ENCODE data around the gene PAK1.

DNA sequence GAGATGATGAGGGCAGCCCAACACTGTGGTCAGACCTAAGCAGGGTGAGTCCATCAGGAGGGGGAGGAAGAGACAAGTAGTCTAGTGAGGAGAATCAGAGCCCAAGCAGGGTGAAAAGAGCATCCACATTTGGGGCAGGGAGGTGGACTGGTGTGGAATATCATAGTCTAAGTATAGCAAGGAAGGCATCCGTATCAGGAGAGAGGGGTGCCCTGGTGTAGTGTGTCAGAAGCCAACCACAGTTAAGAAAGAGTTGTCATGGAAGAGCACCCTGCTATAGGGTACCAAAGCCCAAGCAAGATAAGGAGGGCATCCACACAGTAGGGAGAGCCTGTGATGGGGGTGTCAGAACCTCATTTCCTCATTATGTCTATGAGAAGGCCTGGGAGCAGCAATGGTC is 45.3 kb downstream of the PAK1 start:
- TF ChIP-seq, protein P1, sequence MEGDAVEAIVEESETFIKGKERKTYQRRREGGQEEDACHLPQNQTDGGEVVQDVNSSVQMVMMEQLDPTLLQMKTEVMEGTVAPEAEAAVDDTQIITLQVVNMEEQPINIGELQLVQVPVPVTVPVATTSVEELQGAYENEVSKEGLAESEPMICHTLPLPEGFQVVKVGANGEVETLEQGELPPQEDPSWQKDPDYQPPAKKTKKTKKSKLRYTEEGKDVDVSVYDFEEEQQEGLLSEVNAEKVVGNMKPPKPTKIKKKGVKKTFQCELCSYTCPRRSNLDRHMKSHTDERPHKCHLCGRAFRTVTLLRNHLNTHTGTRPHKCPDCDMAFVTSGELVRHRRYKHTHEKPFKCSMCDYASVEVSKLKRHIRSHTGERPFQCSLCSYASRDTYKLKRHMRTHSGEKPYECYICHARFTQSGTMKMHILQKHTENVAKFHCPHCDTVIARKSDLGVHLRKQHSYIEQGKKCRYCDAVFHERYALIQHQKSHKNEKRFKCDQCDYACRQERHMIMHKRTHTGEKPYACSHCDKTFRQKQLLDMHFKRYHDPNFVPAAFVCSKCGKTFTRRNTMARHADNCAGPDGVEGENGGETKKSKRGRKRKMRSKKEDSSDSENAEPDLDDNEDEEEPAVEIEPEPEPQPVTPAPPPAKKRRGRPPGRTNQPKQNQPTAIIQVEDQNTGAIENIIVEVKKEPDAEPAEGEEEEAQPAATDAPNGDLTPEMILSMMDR (IDR thresholded peaks at IDR 0.05; ENCODE audit: extremely low read depth in 1 of 2, insufficient read depth in 1 of 2, low read depth in 1 of 2, low read length in 2 of 2): no peak
- TF ChIP-seq, protein P2, sequence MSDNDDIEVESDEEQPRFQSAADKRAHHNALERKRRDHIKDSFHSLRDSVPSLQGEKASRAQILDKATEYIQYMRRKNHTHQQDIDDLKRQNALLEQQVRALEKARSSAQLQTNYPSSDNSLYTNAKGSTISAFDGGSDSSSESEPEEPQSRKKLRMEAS (IDR thresholded peaks at IDR 0.05; ENCODE audit: insufficient read depth, insufficient read length): no peak
- TF ChIP-seq POLR2AphosphoS5 (IDR thresholded peaks at IDR 0.05; ENCODE audit: insufficient read depth, low read depth, low read length): no peak
- TF ChIP-seq POLR2A (IDR thresholded peaks at IDR 0.05; ENCODE audit: low read depth, low read length): no peak
- TF ChIP-seq EZH2 (IDR thresholded peaks at IDR 0.05; ENCODE audit: borderline replicate concordance, low read depth, low read length, severe bottlenecking): no peak
- TF ChIP-seq MYC (IDR thresholded peaks at IDR 0.05; ENCODE audit: low read depth, low read length): no peak
- TF ChIP-seq FOS (IDR thresholded peaks at IDR 0.05; ENCODE audit: borderline replicate concordance, insufficient read depth, low read length): no peak
- TF ChIP-seq GATA2 (IDR thresholded peaks at IDR 0.05; ENCODE audit: insufficient read depth, insufficient read length, low read depth, low read length): no peak
- no peak for TF ChIP-seq JUN (IDR thresholded peaks at IDR 0.05; ENCODE audit: borderline replicate concordance, insufficient read depth, insufficient read length, low read depth)

Measured in endothelial cell of umbilical vein (primary cell).